HG03139 (cell line): ENCODE results near the gene TMEM91.
"Not testable (repeated sequence)": the region's sequence is repeated elsewhere in the genome, so short reads cannot be mapped to it uniquely, and the experiment has no call there.

ENCODE experiments used
- ATAC-seq: cut with Tn5 transposase; IDR thresholded peaks from one replicate; pipeline ENCODE4 v1.9.1; 2021; ENCODE audit not compliant: unreplicated experiment

The TMEM91 gene

DNA sequence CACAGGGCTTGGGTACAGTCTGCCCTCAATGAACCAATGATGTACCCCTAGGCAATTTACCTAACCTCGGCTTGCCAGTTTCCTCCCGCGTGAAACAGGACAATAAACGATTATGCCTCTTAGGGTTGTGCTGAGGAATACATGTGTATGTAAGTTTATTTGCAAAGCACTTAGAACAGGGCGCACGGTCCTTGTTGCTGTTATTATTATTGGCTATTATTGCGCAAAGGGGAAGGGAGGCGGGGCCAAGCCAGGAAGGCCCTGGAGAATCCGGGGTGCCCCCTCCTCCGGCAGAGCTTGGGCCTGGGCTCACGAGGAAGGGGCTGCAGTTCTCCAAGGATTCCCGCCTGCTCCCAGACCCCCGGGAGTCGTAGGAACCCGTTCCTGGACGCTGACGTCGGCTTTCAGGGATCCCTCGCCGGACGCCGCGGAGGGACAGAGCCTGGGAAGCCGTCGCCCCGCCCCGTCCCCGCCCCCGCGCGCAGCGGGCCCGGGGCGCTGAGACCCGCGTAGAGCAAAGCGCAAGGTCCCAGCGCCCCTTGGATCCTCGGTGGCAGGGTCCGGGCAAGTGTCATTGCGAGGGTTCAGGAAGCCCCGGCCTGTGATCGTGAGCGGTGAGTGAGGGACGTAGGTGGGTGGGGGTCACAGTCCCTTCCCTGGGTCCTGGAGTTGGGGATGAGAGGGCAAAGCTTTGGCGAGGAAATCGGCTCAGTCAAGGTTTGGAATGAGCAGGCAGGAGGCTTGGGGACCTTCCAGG is at the start of gene TMEM91:
TSS of gene TMEM91 (plus strand) at position 293 of the 757 bp plus-strand sequence. CDS start 1,777 bp downstream, outside the sequence.
- ATAC-seq: no peak

- ATAC-seq: no peak
These were observed 49.2 kb upstream of the TMEM91 start for GRCh38 chr19:41327076-41327575.

- peak; percentile 40 for ATAC-seq
These were observed 48.7 kb upstream of the TMEM91 start for GRCh38 chr19:41327576-41328156.

GRCh38 chr19:41328157-41328841 is 48.0 kb upstream of the TMEM91 start:
- no peak for ATAC-seq

- ATAC-seq: no peak
These were observed 47.5 kb upstream of the TMEM91 start for GRCh38 chr19:41328842-41329225.

- ATAC-seq: no peak
These were observed 45.9 kb upstream of the TMEM91 start for GRCh38 chr19:41330481-41330880.

- ATAC-seq: no peak
These were observed 45.2 kb upstream of the TMEM91 start for GRCh38 chr19:41330946-41331678.

DNA sequence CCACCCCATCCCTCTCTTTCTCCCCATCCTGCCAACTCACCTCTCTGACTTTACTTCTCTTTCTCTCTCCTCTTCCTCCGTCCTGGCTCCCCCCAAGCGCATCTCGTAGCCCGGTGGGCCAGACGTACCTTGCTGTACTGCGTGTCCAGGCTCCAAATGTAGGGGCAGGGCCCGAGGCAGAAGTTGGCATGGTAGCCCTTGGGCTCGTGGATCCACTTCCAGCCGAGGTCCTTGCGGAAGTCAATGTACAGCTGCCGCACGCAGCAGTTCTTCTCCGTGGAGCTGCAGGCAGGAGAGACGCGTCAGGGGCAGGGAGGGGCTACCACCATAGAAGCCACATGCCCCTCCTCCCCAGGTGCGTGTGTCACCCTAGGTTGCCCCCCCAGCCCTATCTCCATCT is 44.3 kb upstream of the TMEM91 start:
- no peak for ATAC-seq

- ATAC-seq: no peak
These were observed 43.9 kb upstream of the TMEM91 start for GRCh38 chr19:41332468-41332867.

GRCh38 chr19:41334793-41335192 is 41.5 kb upstream of the TMEM91 start:
- no peak for ATAC-seq

GRCh38 chr19:41335467-41335866 is 40.9 kb upstream of the TMEM91 start:
- no peak for ATAC-seq

- no peak for ATAC-seq
These were observed 36.4 kb upstream of the TMEM91 start for GRCh38 chr19:41339936-41340335.

- no peak for ATAC-seq
These were observed 34.5 kb upstream of the TMEM91 start for GRCh38 chr19:41341669-41342490.

GRCh38 chr19:41344162-41344561 is 32.2 kb upstream of the TMEM91 start:
- ATAC-seq: no peak

DNA sequence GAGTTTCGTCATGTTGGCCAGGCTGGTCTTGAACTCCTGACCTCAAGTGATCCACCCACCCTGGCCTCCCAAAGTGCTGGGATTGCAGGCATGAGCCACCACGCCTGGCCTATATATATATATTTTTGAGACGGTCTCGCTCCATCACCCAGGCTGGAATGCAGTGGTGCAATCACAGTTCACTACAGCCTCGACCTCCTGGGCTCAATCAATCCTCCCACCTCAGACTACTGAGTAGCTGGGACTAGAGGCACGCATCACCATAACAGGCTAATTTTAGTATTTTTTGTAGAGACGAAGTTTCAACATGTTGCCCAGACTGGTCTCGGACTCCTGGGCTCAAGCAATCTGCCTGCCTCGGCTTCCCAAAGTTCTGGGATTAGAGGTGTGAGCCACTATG is 29.4 kb upstream of the TMEM91 start:
- ATAC-seq: not testable (repeated sequence)

DNA sequence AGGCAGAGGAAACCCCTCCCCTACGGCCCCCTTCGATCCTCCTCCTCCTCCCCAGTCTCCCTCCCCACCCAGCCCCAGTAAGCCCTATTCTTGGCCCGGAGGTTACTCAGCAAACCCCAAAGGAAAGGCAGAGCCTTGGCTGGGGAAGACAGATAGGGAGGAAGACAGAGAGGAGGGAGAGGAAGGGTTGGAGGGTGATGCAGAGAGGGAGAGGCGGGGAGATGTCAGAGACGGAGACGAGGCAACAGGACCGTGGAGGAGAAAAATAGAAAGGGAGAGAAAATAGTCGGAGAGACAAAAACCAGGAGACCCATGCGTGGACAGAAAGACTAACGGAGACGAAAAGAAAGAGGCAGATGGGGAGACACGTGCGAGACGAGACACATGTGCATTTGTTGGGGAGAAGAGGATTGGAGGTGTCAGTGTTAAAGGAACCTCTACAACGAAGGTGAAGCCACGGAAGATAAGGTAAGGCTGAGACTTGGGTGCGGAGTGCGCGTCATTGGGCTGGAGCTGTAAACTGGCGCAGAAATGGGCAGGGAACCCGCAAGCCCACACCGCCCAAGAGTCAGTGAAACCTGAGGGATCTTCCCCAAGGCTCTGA is 25.5 kb upstream of the TMEM91 start:
- ATAC-seq: peak; percentile 3

- ATAC-seq: peak; percentile 23
These were observed 24.7 kb upstream of the TMEM91 start for GRCh38 chr19:41351339-41352245.

- no peak for ATAC-seq
These were observed 24.1 kb upstream of the TMEM91 start for GRCh38 chr19:41352279-41352608.
